ENCODE results near the gene ANK2.

The ANK2 gene

DNA sequence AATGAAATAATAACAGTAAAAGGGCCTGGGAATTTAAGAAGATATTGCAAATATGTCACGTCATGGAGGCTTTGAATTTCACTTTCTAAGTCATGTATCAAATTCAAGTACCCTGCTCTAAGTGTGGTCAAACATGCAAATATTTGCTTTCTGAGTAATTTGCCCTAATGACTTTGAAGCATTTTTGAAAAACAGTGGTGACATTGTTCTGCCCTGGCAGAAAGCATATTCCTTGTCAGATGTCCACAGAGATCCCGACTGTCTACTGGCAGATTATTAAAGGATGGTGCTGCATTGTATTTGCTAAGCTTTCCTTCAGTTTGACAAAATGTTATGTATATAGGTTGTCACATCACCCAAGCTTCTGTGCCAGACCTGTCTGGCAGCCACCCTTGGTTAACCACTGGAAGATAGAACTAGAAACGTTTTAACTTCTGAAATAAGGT, 92.5 kb downstream of the ANK2 start:
- Mint-ChIP-seq H3K27me3 (no peaks in the 10 kb centered on the region), H3K4me1 (ENCODE audit: low read depth) (peaks cover 4% of the 10 kb centered on the region), H3K9me3 (no peaks in the 10 kb centered on the region), H3K27ac (no peak overlapping the region), H3K4me3 (no peak overlapping the region), H3K36me3 (ENCODE audit: low read depth) (no peaks in the 10 kb centered on the region)
- no peak for DNase-seq

- H3K4me1 Mint-ChIP-seq (ENCODE audit: low read depth), result peaks cover 5% of the 10 kb centered on the region
- no peaks in the 10 kb centered on the region for H3K9me3 Mint-ChIP-seq
- H3K27me3 Mint-ChIP-seq, result no peaks in the 10 kb centered on the region
- DNase-seq, result no peak
- H3K36me3 Mint-ChIP-seq (ENCODE audit: low read depth), result no peaks in the 10 kb centered on the region
- no peak overlapping the region for H3K4me3 Mint-ChIP-seq
- no peak overlapping the region for H3K27ac Mint-ChIP-seq
Measured at GRCh38 chr4:113142351-113142750, 92.9 kb downstream of the ANK2 start.

DNA sequence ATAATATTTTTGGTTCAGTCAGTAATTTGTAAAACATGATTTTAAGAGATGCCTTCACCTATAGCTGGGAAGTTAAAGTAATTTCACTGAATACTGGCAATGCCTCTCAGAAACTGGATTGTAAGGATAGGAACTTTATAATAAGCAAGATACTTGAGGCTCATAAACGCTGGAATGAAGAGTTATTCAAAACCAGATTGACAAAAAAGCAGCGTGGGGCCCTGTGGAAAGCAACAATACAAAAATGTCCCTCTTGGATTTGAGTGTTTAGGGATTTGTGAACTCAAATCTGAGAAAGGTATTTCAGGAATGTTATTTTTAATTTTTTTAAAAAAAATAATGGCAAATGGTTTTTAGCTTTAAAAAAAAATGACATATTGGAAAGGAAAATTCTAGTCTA, 94.6 kb downstream of the ANK2 start:
- no peaks in the 10 kb centered on the region for H3K9me3 Mint-ChIP-seq
- H3K27me3 Mint-ChIP-seq, result no peaks in the 10 kb centered on the region
- H3K36me3 Mint-ChIP-seq (ENCODE audit: low read depth), result no peaks in the 10 kb centered on the region
- peaks cover 5% of the 10 kb centered on the region for H3K4me1 Mint-ChIP-seq (ENCODE audit: low read depth)
- no peak overlapping the region for H3K4me3 Mint-ChIP-seq
- no peak for DNase-seq
- H3K27ac Mint-ChIP-seq, result no peak overlapping the region

DNA sequence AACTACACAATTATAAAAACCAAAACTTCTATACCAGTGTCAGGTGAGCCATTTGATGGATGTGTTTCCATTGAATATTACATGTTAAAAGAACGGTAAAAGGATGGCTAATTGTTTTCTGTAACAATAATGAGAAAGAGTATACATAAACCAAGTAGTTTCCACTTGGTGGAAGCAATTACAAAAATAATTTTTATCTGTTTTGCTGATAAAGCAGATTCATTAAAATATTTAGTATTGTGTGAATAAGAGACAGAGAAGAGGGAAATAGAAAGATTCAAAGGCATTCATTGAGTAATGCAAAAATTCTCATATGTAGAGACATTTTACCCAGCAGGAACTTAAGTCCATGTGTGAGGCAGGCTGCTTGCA, 95.7 kb downstream of the ANK2 start:
- no peak for DNase-seq
- peaks cover 5% of the 10 kb centered on the region for H3K4me1 Mint-ChIP-seq (ENCODE audit: low read depth)
- no peaks in the 10 kb centered on the region for H3K27me3 Mint-ChIP-seq
- H3K27ac Mint-ChIP-seq, result no peak overlapping the region
- no peaks in the 10 kb centered on the region for H3K9me3 Mint-ChIP-seq
- no peak overlapping the region for H3K4me3 Mint-ChIP-seq
- no peaks in the 10 kb centered on the region for H3K36me3 Mint-ChIP-seq (ENCODE audit: low read depth)

GRCh38 chr4:113145519-113146291, 96.3 kb downstream of the ANK2 start:
- H3K27me3 Mint-ChIP-seq, result no peaks in the 10 kb centered on the region
- no peak for DNase-seq
- H3K4me1 Mint-ChIP-seq (ENCODE audit: low read depth), result peaks cover 5% of the 10 kb centered on the region
- H3K9me3 Mint-ChIP-seq, result no peaks in the 10 kb centered on the region
- no peak overlapping the region for H3K27ac Mint-ChIP-seq
- H3K4me3 Mint-ChIP-seq, result no peak overlapping the region
- H3K36me3 Mint-ChIP-seq (ENCODE audit: low read depth), result no peaks in the 10 kb centered on the region

- Mint-ChIP-seq H3K9me3 (no peaks in the 10 kb centered on the region), H3K36me3 (ENCODE audit: low read depth) (no peaks in the 10 kb centered on the region), H3K4me1 (ENCODE audit: low read depth) (peaks cover 5% of the 10 kb centered on the region), H3K4me3 (peak overlapping the region; percentile 41), H3K27ac (peak overlapping the region; percentile 49), H3K27me3 (no peaks in the 10 kb centered on the region)
- no peak for DNase-seq
Measured at GRCh38 chr4:113146876-113147358, 97.5 kb downstream of the ANK2 start.

DNA sequence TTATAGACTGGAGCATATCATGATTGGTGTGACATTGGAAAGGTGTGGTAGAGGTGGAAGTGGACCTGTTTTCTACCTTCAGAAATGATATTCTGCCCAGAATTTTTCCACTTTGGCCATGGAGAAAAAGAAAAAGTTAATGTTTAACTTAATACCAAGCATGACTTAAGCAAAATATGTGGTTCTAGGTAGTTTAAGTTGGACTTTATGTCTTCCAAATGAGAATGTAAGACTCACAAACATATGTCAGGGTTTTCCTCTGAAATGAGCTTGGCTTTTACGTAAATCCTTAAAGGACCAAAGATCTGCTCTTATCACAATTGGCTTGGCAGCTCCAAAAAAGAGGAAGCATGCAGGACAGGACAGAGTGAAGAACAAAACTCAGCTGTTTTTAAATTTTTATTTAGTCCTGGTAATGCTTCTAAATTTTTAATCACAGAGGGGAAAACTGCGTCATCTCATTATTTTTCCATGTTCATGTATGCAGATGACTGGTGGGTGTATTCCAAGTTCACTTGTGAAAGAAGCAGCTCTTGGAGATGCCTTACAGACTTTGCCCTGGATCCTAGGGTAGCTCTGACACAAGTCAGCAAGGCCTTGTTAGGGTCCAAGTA, 98.2 kb downstream of the ANK2 start:
- no peak for DNase-seq
- no peaks in the 10 kb centered on the region for H3K36me3 Mint-ChIP-seq (ENCODE audit: low read depth)

DNA sequence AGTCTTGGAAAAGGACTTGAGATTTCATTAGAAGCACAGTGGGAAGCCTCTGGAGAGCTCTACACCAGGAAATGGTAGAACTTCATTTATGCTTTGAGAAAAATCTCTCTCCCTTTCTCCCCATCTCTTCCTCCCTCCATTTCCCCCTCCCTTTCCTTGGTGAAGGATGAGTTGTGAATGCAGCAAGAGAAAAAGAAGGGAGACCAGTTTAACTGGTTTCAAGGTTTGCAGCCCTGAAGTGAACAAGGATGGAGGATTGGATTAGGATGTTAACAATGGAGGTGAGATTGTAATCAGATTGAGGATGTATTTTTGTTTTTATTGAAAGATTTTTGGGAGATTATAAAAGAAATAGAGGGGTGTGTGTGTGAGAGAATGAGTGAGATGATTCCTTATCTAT, 99.5 kb downstream of the ANK2 start:
- no peaks in the 10 kb centered on the region for H3K9me3 Mint-ChIP-seq
- no peaks in the 10 kb centered on the region for H3K36me3 Mint-ChIP-seq (ENCODE audit: low read depth)
- H3K4me1 Mint-ChIP-seq (ENCODE audit: low read depth), result peaks cover 5% of the 10 kb centered on the region
- H3K27me3 Mint-ChIP-seq, result no peaks in the 10 kb centered on the region
- no peak for DNase-seq
- no peak overlapping the region for H3K27ac Mint-ChIP-seq
- H3K4me3 Mint-ChIP-seq, result no peak overlapping the region

More for the DNA sequence above, 98.2 kb downstream of the ANK2 start:
- no peak overlapping the region for H3K27ac Mint-ChIP-seq
- no peak overlapping the region for H3K4me3 Mint-ChIP-seq
- H3K9me3 Mint-ChIP-seq, result no peaks in the 10 kb centered on the region
- H3K4me1 Mint-ChIP-seq (ENCODE audit: low read depth), result peaks cover 5% of the 10 kb centered on the region
- H3K27me3 Mint-ChIP-seq, result no peaks in the 10 kb centered on the region

GRCh38 chr4:113153529-113154101, 104.2 kb downstream of the ANK2 start:
- Mint-ChIP-seq H3K36me3 (ENCODE audit: low read depth) (no peaks in the 10 kb centered on the region), H3K27me3 (no peaks in the 10 kb centered on the region), H3K9me3 (no peaks in the 10 kb centered on the region), H3K27ac (no peak overlapping the region), H3K4me3 (no peak overlapping the region), H3K4me1 (ENCODE audit: low read depth) (no peaks in the 10 kb centered on the region)
- DNase-seq, result no peak

- H3K27me3 Mint-ChIP-seq, result no peaks in the 10 kb centered on the region
- no peaks in the 10 kb centered on the region for H3K36me3 Mint-ChIP-seq (ENCODE audit: low read depth)
- no peaks in the 10 kb centered on the region for H3K4me1 Mint-ChIP-seq (ENCODE audit: low read depth)
- H3K9me3 Mint-ChIP-seq, result no peaks in the 10 kb centered on the region
- no peak overlapping the region for H3K4me3 Mint-ChIP-seq
- no peak for DNase-seq
- H3K27ac Mint-ChIP-seq, result no peak overlapping the region
Measured at GRCh38 chr4:113154281-113154680, 104.8 kb downstream of the ANK2 start.

GRCh38 chr4:113157086-113157857, 107.8 kb downstream of the ANK2 start:
- H3K4me1 Mint-ChIP-seq (ENCODE audit: low read depth), result no peaks in the 10 kb centered on the region
- H3K9me3 Mint-ChIP-seq, result no peaks in the 10 kb centered on the region
- H3K4me3 Mint-ChIP-seq, result no peak overlapping the region
- no peaks in the 10 kb centered on the region for H3K27me3 Mint-ChIP-seq
- no peak for DNase-seq
- H3K27ac Mint-ChIP-seq, result no peak overlapping the region
- H3K36me3 Mint-ChIP-seq (ENCODE audit: low read depth), result no peaks in the 10 kb centered on the region

DNA sequence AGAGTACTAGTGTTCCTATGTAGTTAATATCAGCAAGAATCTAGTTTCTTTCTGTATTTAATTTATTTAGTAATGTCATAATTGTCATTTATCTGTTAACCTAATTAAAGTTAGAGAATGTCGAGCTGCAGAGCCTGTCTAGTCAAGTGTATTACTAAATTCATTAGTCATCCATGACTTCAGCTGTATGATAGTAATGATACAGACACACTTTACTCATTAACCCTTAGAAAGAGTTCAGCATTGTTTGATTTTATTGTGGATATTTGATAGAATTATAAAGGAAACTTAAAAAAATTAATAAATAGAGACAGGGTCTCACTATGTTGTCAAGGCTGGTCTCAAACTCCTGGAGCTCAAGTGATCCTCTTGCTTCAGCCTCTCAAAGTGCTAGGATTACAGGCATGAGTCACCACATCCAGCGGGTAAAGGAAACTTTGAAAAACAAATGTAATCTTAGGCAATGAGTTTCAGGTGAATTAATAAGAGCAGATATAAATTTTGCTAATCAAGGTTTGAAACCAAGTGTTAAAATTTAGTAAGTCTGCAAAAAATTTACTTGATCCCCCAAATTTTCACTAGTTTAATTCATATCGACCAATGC, 110.6 kb downstream of the ANK2 start:
- Mint-ChIP-seq H3K4me3 (no peak overlapping the region), H3K9me3 (no peaks in the 10 kb centered on the region), H3K4me1 (ENCODE audit: low read depth) (no peaks in the 10 kb centered on the region), H3K27me3 (peaks cover 3% of the 10 kb centered on the region), H3K27ac (no peak overlapping the region), H3K36me3 (ENCODE audit: low read depth) (no peaks in the 10 kb centered on the region)
- DNase-seq, result no peak

- Mint-ChIP-seq H3K27ac (no peak overlapping the region), H3K4me3 (no peak overlapping the region), H3K36me3 (ENCODE audit: low read depth) (no peaks in the 10 kb centered on the region), H3K27me3 (peaks cover 3% of the 10 kb centered on the region), H3K4me1 (ENCODE audit: low read depth) (no peaks in the 10 kb centered on the region), H3K9me3 (no peaks in the 10 kb centered on the region)
- DNase-seq, result no peak
Measured at GRCh38 chr4:113160548-113160947, 111.1 kb downstream of the ANK2 start.

DNA sequence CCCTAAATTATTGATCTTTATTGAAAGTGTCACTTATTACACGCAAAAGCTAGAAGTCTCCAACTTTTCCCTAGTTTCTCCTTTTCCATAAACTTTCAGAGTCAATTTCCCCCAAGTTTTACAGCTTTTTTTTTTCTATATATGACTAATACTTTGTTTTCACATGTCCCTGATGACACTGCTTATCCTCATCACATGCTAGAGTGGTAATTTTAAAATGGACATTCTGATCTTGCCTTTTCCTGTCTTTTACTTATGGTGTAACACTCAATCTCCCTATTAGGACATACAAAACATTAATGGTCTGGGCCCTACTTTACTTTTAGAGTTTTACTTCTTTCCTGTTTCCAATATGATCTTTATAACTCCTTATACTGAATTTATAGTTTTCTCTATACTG, 112.6 kb downstream of the ANK2 start:
- no peaks in the 10 kb centered on the region for H3K36me3 Mint-ChIP-seq (ENCODE audit: low read depth)
- peaks cover 3% of the 10 kb centered on the region for H3K27me3 Mint-ChIP-seq
- H3K4me3 Mint-ChIP-seq, result no peak overlapping the region
- DNase-seq, result no peak
- no peak overlapping the region for H3K27ac Mint-ChIP-seq
- H3K9me3 Mint-ChIP-seq, result no peaks in the 10 kb centered on the region
- H3K4me1 Mint-ChIP-seq (ENCODE audit: low read depth), result no peaks in the 10 kb centered on the region
